Activated B cell treated with CpG ODN at 0.5 μM for 24 hours (primary cell): ENCODE data around the gene TTC3. TPM values are rescaled to one million over a fixed set of nuclear protein-coding genes. Genes with fewer than 3 reads are reported as not detected.

Experiments
- ATAC-seq: fragments of 200-7000 bp; cut with Tn5 transposase; one replicate; pipeline ENCODE4 v1.10.0; 2021; ENCODE audit warnings: low read depth, mild to moderate bottlenecking, moderate library complexity
- CTCF ChIA-PET: fragments of 350-600 bp; sonication (Branson Sonifier 250); formaldehyde crosslinking; loops from one replicate; lab custom pipeline; 2021; ENCODE audit warnings: antibody characterized with exemption; lab: Charles Lee
- POLR2A ChIA-PET: fragments of 350-600 bp; sonication (Branson Sonifier 250); formaldehyde crosslinking; loops from one replicate; lab custom pipeline; 2021; ENCODE audit warnings: antibody characterized with exemption; lab: Charles Lee
- DNase-seq: peaks from one replicate; pipeline ENCODE4 v3.0.0; 2022
- H3K27ac Mint-ChIP-seq: one replicate; pipeline ENCODE4 v1.8.0; 2020; ENCODE audit warnings: mixed read lengths
- H3K27me3 Mint-ChIP-seq: one replicate; pipeline ENCODE4 v1.8.0; 2021; ENCODE audit warnings: mixed read lengths
- H3K36me3 Mint-ChIP-seq: one replicate; pipeline ENCODE4 v1.8.0; 2021; ENCODE audit warnings: low read depth, mixed read lengths
- H3K4me1 Mint-ChIP-seq: one replicate; pipeline ENCODE4 v1.8.0; 2021; ENCODE audit warnings: mixed read lengths
- H3K4me3 Mint-ChIP-seq: one replicate; pipeline ENCODE4 v1.8.0; 2020; ENCODE audit warnings: mild to moderate bottlenecking, mixed read lengths
- H3K9me3 Mint-ChIP-seq: one replicate; pipeline ENCODE4 v1.8.0; 2020; ENCODE audit warnings: mixed read lengths
- CTCF ChIP-seq: fragments of 200-600 bp; IDR thresholded peaks from one replicate; pipeline ENCODE4 v1.8.0; 2022; ENCODE audit warnings: antibody characterized with exemption, mild to moderate bottlenecking
- intact Hi-C: fragments of 100-400 bp; cut with micrococcal nuclease; formaldehyde crosslinking; loops from one replicate; pipeline ENCODE4 v1.15.1; 2024
- total RNA-seq: library from RNA; stranded (reverse); gene quantifications from 2 replicates; pipeline ENCODE4 v1.2.3, GENCODE V29; 2022

TTC3 gene
- total RNA-seq, 1 donor from 2014 or later: 69.8 TPM

GRCh38 chr21:37041706-37042271, 31.3 kb upstream of the TTC3 start:
- TF ChIP-seq CTCF: no peak
- ChIA-PET CTCF (no interaction called here), POLR2A (no interaction called here)
- Mint-ChIP-seq H3K27me3 (peaks cover 6% of the 10 kb centered on the region), H3K27ac (no peak overlapping the region), H3K4me3 (no peak overlapping the region), H3K4me1 (peaks cover 9% of the 10 kb centered on the region), H3K9me3 (no peaks in the 10 kb centered on the region), H3K36me3 (no peaks in the 10 kb centered on the region)
- no peak for DNase-seq
- intact Hi-C loops: no loop called here
- ATAC-seq: no peak

GRCh38 chr21:37043818-37044217, 29.2 kb upstream of the TTC3 start:
- Mint-ChIP-seq H3K27me3 (peaks cover 6% of the 10 kb centered on the region), H3K4me3 (no peak overlapping the region), H3K27ac (no peak overlapping the region), H3K9me3 (no peaks in the 10 kb centered on the region), H3K4me1 (peaks cover 9% of the 10 kb centered on the region), H3K36me3 (no peaks in the 10 kb centered on the region)
- DNase-seq (no peak), ATAC-seq (no peak)
- CTCF ChIA-PET: no interaction called here
- intact Hi-C loops: no loop called here
- POLR2A ChIA-PET: no interaction called here
- no peak for TF ChIP-seq CTCF

- CTCF ChIA-PET: no interaction called here
- Mint-ChIP-seq H3K27me3 (peaks cover 10% of the 10 kb centered on the region), H3K27ac (no peak overlapping the region), H3K4me1 (peaks cover 9% of the 10 kb centered on the region), H3K9me3 (no peaks in the 10 kb centered on the region), H3K4me3 (no peak overlapping the region), H3K36me3 (no peaks in the 10 kb centered on the region)
- POLR2A ChIA-PET: no interaction called here
- intact Hi-C loops: no loop called here
- no peak for DNase-seq
- no peak for ATAC-seq
- TF ChIP-seq CTCF: no peak
These were observed 28.4 kb upstream of the TTC3 start for GRCh38 chr21:37044643-37045042.

- POLR2A ChIA-PET: no interaction called here
- Mint-ChIP-seq H3K36me3 (no peaks in the 10 kb centered on the region), H3K4me1 (peaks cover 9% of the 10 kb centered on the region), H3K27me3 (peaks cover 10% of the 10 kb centered on the region), H3K27ac (no peak overlapping the region), H3K4me3 (no peak overlapping the region), H3K9me3 (no peaks in the 10 kb centered on the region)
- no peak for DNase-seq
- no peak for ATAC-seq
- intact Hi-C loops: no loop called here
- no peak for TF ChIP-seq CTCF
- CTCF ChIA-PET: no interaction called here
These were observed 27.9 kb upstream of the TTC3 start for GRCh38 chr21:37045149-37045548.

GRCh38 chr21:37045556-37045955, 27.5 kb upstream of the TTC3 start:
- POLR2A ChIA-PET: no interaction called here
- Mint-ChIP-seq H3K27ac (no peak overlapping the region), H3K4me3 (no peak overlapping the region), H3K4me1 (peaks cover 9% of the 10 kb centered on the region), H3K9me3 (no peaks in the 10 kb centered on the region), H3K36me3 (no peaks in the 10 kb centered on the region), H3K27me3 (peaks cover 13% of the 10 kb centered on the region)
- no peak for DNase-seq
- intact Hi-C loops: no loop called here
- no peak for ATAC-seq
- CTCF ChIA-PET: no interaction called here
- TF ChIP-seq CTCF: no peak
